Skin of body (tissue), 2 donors: ENCODE measurements around the gene CACNA1G. TPM values are rescaled to one million over a fixed set of nuclear protein-coding genes. Genes with fewer than 3 reads are reported as not detected.
A peak's percentile ranks its signal among the peaks of the same experiment; 100 is the strongest.

Source experiments
- DNase-seq: peaks from one replicate; lab custom pipeline; 2025; lab: John Stamatoyannopoulos, UW
- total RNA-seq: library from RNA; depleted of rRNA; stranded (reverse); fragments of >200 nt; gene quantifications from one replicate; pipeline ENCODE4 v1.2.3, GENCODE V29; 2014

CACNA1G gene
- total RNA-seq, 1 donor from 2014 or later: 8.9 TPM

DNA sequence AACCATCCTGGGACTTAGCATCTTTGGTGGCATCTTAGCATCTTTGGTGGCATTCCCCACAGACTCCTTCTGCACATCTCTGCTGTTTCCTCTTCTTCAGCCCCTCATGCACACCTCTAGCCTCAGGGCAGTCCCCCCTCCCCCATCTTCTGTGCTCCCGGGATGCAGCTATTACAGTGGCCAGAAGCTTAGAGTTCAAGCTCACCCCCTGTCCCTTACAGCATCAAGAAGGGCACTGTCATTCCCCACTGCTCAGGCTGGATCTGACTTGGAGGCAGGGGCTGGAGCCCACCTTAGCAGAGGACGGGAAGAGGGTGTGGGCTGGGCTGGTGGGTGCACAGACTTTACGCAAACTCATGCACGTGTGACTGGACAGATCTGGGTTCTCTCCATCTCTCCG is 27.3 kb upstream of the CACNA1G start:
- no peak for DNase-seq

DNA sequence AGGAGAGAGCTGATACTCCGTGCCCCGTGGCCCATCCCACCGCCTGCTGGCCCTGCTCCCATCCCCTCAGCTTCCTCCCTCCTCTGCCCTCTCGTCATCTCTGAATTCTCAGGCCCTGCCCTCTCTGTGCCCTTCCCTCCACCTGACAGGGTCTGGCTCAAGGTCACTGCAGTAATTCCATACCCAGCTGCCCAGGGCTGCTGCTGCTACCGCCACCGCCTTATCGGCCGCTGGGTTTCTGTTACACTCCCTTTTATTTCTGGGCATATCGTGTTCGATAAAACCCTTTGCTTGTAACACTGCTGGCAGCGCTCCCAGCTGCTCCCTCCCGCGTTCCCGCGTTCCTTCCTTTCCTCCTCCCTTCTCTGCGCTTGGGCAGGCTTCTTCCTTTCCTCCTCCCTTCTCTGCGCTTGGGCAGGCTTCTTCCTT is 26.8 kb upstream of the CACNA1G start:
- DNase-seq: no peak

DNA sequence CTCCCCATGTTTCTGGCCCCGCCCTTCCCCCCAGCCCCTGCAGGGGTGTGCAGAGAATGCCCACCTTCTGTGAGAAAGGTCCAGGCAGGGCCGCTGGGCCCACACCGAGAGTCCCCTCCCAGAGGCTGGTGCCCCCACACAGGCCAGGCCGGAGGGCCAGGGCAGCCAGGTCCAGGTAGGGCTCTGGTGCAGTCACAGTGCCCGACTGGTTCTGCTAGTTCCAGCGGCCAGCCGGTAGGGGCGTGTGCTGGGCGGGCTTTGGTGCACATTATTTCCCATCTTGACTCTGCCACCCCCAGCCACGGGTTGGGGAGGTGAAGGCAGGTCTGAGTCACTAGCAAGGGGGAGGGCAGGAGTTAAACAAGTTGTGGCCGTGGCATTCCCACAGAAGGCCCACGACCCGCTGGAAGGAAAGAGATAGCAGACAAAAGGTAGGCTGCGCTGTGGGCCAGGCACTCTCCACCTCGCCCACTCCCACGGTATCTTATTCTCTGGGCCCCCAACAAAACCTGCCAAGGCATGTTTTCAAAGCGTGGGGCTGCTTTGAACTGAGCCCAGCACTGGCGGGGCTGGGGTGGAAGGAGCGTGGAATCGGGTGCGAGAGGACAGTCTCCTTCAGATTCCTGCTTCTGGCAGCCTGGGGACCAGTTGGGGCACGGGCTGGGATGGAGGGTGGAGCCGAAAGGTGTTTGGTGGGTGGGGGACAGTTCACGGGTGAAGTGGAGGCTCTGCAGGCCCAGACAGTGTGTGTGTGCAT is 26.1 kb upstream of the CACNA1G start:
- DNase-seq: no peak

DNA sequence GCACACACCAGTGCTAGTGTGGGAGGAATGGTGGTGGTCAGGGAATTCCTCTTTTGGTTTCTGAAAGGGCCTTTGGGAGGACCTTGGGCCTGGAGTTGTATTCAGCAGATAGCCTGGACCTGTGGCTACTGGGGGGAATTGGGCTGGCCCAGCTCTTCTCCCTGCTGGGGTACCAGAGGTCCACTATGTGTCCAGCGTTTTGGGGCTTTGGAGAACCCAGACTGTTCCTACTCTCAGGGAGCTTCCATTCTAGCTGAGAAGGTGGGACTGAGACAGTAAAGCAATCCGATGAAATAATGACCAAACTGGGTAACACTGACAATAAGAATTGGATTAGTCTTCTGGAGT is 25.6 kb upstream of the CACNA1G start:
- no peak for DNase-seq

DNA sequence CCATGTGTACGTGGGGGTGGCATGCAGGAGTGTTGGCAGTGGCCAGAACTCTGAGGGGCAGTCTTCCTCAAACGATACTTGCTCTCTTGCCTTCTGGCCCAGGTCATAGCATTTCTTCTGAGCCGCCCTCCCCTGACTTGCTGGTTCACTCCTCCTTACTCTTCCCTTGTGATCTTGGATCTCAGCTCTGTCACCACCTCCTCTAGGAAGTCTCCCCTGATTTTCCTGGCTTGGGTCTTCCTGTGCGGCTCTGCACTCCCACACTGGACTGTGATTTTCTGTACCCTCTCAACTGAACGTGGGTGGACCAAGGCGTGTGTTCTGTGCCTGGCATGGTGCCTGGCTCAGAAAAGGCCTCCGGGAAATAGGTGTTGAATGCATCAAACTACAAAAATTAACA is 25.1 kb upstream of the CACNA1G start:
- DNase-seq: no peak

DNA sequence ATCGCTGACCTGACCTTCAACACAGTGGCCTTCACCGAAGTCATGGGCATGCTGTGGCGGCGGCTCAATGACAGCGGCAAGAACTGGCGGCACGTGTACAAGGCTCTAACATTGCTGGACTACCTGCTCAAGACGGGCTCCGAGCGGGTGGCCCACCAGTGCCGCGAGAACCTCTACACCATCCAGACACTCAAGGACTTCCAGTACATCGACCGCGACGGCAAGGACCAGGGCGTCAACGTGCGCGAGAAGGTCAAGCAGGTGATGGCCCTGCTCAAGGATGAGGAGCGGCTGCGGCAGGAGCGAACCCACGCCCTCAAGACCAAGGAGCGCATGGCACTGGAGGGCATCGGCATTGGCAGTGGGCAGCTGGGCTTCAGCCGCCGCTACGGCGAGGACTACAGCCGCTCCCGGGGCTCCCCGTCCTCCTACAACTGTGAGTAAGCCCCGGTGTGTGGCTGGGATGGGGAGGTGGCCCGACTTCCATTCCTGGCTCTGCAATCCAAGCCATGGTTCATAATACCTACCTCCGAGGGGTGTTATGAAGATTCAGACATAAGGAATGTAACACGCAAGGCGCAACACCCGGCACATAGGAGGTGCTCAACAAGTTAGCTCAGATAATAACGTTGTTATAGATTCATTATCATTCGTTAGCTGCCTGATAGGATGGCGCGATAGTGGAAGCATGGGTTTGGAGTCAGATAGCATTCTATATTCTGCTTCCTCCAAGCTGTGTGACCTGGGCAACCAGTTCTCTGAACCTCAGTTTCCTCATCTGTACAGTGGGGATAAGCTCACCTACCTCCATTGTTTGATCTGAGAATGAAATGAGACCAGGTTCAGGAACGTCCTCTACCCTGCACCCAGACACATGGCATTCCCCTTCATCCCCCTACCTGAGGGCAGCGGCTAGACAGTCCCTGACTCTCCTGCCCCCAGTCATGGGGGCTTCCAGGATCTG is 23.6 kb upstream of the CACNA1G start:
- no peak for DNase-seq

DNA sequence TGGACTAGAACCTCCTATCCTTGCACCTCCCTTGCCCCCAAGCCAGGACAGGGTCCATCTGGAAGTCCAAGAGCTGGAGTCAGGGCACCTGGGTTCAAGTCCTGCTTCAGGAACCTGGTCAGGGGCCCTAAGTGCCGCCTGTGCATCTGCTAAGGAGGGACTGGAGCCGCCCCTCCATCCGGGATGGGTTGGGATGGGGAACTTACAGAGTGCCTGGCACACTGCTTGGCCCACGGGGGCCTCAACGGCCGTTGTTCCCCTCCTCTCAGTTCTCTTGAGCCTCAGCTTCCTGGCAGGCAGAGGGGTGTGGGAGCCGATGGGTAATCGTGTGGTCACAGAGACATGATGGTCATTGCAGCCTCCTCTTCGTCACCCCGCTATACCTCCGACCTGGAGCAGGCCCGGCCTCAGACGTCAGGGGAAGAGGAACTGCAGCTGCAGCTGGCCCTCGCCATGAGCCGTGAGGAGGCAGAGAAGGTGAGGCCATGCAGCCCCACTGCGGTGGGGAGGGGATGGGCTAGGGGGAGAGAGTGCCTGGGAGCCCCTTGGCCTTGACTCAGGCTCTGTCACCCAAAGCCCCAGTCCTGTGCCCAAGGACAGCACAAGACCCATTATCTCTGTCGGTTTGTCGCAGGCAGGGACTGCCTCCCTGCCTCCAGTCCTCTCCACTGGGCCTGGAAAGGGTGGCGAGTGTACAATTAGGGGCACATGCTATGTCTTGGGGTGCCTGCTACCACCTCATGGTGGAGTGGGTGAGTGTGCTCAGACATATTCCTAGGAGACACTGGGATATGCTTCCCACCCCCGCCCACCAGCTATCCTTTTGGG is 22.6 kb upstream of the CACNA1G start:
- DNase-seq: no peak

DNA sequence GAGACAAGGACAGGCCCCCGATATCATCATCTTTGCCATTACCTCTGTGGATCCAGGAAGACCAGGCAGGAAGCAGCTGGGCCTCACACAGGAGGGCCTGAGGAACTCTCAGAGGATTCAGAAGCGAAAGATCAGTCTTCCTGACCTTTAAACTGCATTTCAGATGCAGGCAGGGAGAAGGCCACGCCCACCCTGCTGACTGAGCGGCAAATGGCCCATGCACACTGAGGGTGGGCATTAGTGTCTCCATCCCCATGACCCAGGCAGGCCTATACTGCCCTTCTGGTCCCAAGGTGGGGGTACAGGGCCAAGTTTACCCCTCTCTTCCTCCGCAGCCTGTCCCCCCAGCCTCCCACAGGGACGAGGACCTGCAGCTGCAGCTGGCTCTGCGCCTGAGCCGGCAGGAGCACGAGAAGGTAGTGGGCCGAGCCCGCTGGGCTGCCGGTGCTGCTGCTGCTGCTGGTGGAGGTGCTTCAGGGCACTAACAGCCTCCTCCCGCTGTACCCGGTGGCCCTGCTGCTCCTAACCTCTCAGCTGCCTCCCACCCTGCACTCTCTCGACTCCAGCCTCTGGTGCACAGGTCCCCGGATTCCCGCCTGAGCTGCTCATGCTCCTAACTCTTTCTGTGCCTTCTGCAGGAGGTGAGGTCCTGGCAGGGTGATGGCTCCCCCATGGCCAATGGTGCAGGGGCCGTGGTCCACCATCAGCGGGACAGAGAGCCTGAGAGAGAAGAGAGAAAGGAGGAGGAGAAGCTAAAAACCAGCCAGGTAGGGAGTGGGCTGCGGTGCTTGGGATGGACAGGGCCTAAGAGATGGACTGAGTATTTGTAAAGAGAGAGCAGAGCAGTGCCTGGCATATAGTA is 21.7 kb upstream of the CACNA1G start:
- no peak for DNase-seq

DNA sequence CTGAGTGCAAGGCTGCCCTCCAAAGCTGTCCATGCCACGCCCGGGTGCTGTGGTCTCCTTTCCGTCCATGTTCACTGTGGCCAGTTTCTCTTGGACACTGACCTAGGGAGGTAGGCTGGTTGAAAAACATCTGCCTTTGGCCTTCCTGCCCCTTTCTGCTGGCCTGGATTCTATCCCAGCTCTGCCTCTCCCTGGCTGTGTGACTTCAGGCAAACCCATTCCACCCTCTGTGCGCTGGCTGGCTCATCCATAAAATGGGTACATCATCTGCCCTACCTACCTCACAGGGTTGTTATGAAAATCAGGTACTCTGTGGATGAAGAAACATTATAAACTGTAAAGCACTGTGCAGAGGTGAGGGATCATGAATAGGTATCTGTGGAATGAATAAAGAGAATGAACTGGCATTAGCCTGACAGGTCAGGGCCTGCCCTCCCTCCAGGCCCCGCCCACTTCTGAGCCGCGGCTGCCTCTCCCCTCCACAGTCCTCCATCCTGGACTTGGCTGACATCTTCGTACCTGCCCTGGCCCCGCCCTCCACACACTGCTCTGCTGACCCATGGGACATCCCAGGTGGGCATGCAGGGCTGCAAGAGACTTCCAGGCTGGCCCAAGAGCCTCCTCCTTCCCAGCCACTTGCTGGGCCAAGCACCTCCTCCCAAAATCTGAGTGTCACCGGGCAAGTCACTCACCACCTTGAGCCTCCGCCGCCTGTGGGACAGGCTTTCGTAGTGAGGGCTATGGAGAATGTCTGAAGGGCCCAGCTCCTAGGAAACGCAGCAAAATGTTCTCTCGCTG is 20.6 kb upstream of the CACNA1G start:
- no peak for DNase-seq

DNA sequence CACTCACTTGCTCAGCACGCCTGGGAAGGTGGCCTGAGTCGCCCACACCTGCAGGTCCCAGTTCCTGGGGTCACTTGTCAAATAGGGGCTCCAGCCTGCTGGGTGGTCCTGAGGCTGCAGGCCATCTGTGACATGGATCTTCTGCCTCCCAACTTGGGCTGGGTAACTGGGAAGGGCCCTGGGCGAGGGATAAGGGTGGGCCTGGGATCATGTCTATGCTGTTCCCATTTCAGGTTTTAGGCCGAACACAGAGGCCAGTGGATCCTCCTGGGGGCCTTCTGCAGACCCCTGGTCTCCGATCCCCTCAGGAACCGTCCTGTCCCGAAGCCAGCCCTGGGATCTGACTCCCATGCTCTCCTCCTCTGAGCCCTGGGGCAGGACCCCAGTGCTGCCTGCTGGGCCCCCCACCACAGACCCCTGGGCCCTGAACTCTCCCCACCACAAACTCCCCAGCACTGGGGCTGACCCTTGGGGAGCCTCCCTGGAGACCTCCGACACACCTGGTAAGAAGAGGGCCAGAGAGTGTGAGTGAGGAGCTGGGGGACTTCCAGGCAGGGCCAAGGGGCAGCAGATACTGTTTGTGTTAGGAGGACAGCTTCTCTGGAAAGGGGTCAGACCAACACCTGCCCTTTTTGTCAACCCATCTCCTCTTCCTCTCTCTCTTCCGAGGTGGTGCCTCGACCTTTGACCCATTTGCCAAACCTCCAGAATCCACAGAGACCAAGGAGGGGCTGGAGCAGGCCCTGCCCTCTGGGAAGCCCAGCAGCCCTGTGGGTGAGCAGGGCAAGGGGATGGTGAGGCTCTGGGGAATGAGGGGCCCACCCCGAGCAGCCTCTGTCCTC is 19.7 kb upstream of the CACNA1G start:
- DNase-seq: no peak

DNA sequence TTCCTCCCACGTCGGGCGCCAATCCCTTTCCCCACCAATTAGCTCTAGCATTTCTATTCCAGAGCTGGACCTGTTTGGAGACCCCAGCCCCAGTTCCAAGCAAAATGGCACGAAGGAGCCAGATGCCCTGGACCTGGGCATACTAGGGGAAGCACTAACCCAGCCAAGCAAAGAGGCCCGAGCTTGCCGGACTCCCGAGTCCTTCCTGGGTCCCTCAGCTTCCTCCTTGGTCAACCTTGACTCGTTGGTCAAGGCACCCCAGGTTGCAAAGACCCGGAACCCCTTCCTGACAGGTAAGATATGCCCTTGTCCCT is 19.2 kb upstream of the CACNA1G start:
- DNase-seq: no peak

DNA sequence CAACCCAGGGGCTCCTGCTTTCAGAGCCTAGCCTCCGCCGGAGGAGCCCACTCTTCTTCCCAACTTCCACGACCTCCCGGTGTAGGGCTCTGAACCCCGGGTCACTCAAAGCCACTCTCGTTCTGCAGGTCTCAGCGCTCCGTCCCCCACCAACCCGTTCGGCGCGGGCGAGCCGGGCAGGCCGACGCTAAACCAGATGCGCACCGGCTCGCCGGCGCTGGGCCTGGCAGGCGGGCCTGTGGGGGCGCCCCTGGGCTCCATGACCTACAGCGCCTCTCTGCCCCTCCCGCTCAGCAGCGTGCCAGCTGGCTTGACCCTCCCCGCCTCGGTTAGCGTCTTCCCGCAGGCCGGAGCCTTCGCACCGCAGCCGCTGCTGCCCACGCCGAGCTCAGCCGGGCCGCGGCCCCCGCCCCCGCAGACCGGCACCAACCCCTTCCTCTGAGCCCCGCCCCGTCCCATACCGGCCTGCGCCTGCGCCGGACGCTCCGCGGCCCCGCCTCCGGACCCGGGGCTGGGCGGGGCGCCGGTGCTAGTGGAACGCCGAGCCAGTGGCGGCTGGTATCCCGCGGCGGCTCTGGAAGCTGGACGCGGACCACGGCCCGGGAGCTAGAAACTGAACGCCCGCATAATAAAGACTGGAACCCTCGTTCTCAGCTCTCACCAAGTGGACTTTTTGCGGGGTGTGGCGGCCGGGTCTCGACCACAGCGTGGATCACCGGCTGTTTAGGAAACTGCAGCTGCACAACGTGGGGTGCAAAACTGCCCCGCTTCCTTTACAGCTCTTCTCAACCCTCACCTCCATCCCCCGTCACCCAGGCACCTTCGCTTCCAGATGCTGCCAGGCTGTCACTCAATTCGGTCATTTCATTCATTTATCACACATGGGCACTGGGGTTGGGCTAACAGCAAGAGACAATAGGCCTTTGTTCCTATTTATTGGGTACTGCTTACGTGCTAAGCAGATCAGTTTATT is 18.5 kb upstream of the CACNA1G start:
- DNase-seq: peak; percentile 28

DNA sequence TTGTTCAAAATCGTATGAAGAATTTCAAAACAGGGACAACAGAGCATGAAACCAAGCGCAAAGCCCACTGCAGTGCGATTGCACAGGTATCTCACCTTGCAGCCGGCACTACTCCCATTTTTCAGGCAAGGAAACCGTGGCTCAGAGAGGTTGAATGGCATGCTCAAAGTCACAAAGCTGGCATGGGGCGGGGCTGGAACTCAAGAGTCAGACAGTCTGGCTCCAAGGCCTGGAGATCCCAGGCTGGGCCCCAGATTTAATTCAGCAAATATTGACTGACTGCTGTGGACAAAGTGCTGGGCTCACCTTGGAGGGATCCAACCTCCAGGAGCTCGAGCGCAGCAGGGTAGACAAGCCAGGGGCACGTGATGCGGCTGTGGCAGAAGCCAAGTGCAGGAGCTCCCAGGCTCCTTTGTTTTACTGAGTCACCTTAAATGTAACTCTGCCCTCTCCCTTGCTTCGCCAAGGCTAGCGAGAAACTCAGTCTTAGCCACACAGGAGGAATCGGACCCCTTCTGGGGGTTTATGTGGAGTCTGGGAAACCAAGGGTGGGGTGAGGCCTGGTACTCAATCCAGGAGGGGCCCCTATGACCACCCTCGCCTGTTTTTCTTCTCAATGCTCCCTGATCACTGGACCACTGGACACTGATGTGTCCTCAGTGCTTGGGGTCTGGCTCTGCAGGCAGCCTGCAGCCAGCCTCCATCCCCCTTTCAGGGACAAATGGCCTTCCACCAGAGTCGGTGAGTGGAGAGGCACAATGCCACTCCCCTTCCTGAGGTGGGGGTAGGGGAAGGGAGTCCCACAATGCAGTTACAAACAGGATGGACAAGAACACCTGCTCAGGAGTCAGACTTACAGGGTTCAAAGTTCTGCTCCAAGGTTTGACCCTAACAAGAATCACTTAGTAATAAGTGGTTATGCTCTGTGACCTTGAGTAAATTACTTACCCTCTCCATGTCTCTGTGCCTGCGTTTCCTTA is 17.4 kb upstream of the CACNA1G start:
- DNase-seq: no peak

DNA sequence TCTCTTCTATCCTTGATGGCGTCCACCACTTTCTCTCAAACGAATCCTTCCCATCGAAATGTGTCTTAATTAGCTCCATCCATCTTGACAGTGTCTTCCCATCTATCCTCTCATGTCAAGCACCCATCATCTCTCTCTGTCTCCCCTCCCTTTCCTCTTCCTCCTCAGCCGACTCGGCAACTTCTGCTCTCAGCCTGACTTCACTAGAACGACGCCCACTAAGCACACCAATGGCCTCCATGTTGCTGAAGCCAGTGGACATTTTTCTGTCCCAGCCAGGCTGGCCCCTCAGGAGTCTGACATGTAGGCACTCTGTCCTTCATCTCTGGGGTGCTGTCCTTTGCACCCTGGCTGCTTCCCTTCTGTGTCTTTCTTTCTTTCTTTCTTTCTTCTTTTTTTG is 16.0 kb upstream of the CACNA1G start:
- no peak for DNase-seq

DNA sequence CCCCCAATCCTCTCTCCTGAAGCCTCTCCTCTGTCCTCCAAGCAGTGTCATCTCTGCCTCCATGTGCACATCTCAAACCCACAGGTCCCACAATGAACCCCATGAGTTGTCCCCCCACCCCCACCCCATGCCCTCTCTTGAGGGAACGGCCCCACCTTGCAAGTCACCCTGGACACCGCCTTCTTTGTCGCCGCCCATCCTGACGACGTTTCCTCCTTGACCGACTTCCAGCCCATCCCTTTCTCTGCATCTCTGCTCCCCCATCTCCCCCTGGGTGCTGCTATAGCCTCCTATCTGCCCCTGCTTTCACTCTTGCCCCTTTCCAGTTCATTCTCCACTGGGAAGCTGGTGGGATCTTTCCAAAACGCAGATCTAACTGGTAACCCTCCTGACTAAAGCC is 15.2 kb upstream of the CACNA1G start:
- DNase-seq: no peak

DNA sequence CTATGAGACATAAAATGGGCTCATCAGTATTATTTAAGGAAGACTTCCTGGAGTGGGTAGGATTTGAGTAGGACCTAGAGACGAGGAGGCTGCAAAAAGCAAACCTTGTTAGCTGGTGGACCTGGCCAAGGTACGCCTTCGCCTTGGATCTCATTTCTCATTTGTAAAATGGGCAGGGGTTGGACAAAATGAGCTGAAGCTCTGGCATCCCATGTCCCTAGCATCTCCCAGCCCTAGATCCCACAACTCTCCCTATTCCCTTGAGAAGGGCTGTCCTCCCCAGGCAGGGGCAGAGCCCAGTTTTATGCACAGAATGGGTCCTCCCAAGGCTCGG is 13.8 kb upstream of the CACNA1G start:
- no peak for DNase-seq
